Ovary (tissue), 9 donors: ENCODE results near the gene TMIE. TPM values are rescaled to one million over a fixed set of nuclear protein-coding genes. Genes with fewer than 3 reads are reported as not detected.

Experiments
- DNase-seq, 5 donors: peaks; one replicate each; pipeline ENCODE4 v3.0.0-alpha.2; 2019 to 2020
- H3K27ac ChIP-seq, 2 donors: fragments of 200-600 bp; one replicate each; pipeline versions ENCODE4 v1.5.1 to v1.8.0; 2019 to 2022
- H3K27me3 ChIP-seq: fragments of 200-600 bp; one replicate; pipeline ENCODE4 v1.8.0; 2022
- H3K36me3 ChIP-seq: fragments of 200-600 bp; sonication (generic); one replicate; pipeline ENCODE4 v1.5.1; 2019
- H3K4me1 ChIP-seq: one replicate; pipeline ENCODE4 v1.8.1; 2013; ENCODE audit warnings: mild to moderate bottlenecking, moderate library complexity; ENCODE audit not compliant: insufficient read depth
- H3K4me3 ChIP-seq: fragments of 200-600 bp; sonication (generic); one replicate; pipeline ENCODE4 v1.5.1; 2017
- H3K9me3 ChIP-seq, 2 donors: fragments of 200-600 bp in 1 of 2; sonication (generic) in 1 of 2; one replicate each; pipeline versions ENCODE4 v1.5.1 to v1.8.1; 2013 to 2019; ENCODE audit warnings: mild to moderate bottlenecking in 1 of 2, moderate library complexity in 1 of 2
- EP300 ChIP-seq: sonication (generic); formaldehyde crosslinking; IDR thresholded peaks from one replicate; pipeline ENCODE4 v1.6.1; 2017; ENCODE audit warnings: antibody characterized with exemption
- POLR2A ChIP-seq: fragments of 450-650 bp; IDR thresholded peaks from one replicate; pipeline ENCODE4 v1.6.1; 2017; ENCODE audit warnings: antibody characterized with exemption, mild to moderate bottlenecking, moderate library complexity
- WGBS, 3 donors: extraction: QIAGEN DNeasy Blood & Tissue Kit in 1 of 3; methylation state at CpG; one replicate each; pipeline versions ENCODE4 v1.1.5 to v1.1.7; 2013 to 2017; 5-methylcytosine and 5-hydroxymethylcytosine counted together
- intact Hi-C, 4 donors: fragments of 100-400 bp; cut with DNase I; formaldehyde crosslinking; loops; one replicate each; pipeline versions ENCODE4 v1.11.0 to v1.15.1; 2022 to 2023
- polyA plus RNA-seq, 2 donors: library from polyadenylated mRNA; stranded (reverse); fragments of 200-250 nt in 1 of 2; fragments of 350-450 nt in 1 of 2; fragmentation: Illumina TruSeq in 1 of 2; extraction: RNeasy Lipid Tissue Mini Kit (QIAGEN cat#74804) in 1 of 2; gene quantifications; one replicate each; pipeline ENCODE4 v1.2.3, GENCODE V29; 2013 to 2014
- total RNA-seq, 7 donors: library from RNA; depleted of rRNA in 2 of 7; stranded (reverse); fragments of >200 nt in 2 of 7; fragmentation: NEBNext Ultra II Directional in 3 of 7; extraction: Animal tissue kit (Norgen Biotek cat#: 25700) in 3 of 7; gene quantifications; one replicate each; pipeline versions ENCODE4 v1.1.0 to v1.2.4, GENCODE V29; 2016 to 2023
- TF ChIP-seq, protein P1 (sequence below), 3 donors: fragments of 450-650 bp in 2 of 3; fragments of 200-600 bp in 1 of 3; IDR thresholded peaks; one replicate each; pipeline versions ENCODE4 v1.5.1 to v1.8.0; 2016 to 2022; ENCODE audit warnings: antibody characterized with exemption in 3 of 3, mild to moderate bottlenecking in 1 of 3
- donor health status: DM: no; HTN: no; CAD: no; lungs with moderate emphysema.
- donor health status: DM: no; HTN: no; CAD: no.
- donor health status: Bipolar disorder and iron deficiency.
- donor health status: DM: yes; HTN: yes; CAD: no.
- donor health status: DM: no; HTN: no; CAD: no.
- donor health status: DM: yes; HTN: yes; CAD: no.

The TMIE gene
- total and polyA plus RNA-seq, 9 donors: 0.40 to 2.4 (median 1.0) TPM; not detected in 1

DNA sequence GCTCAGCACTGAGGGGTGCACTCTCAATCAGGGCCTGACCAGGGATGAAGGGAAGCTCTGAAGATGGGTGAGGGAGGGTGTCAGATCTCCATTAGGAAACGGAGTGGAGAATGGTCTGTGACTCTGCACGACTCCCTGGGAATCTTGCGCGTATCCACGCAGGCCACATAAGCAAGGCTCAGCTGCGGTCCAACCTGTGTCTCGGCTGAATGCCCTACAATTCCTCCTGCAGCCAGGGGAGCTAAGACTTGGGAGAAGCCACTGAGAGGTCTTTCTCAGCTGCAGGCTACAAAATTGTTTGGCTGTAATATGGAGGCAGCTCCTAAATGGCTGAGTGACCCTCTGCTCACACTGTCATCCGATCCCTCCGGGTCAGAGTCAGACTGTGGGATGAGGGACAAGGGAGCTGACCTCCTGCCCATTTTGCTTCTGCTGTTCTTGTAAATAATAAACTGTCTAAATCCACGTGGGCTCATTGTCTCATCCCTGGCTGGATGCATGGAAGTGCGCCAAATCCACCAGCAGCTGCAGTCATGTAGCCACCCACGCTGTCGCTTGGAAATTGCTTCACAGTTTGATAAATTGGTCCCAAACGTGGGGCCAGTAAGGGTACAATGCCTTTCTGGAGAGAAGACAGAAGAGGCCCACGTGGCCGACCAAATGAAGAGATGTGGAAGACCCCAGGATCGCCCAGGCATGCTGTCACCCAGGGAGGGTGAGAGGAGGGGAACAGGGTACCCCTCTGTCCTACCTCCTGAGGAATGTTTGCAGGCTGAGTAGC, 38.2 kb upstream of the TMIE start:
- no peaks in the 10 kb centered on the region for H3K9me3 ChIP-seq
- 29 to 35% (median 32%) methylated on average over 17 of the region's 17 CpGs for WGBS, 3 donors
- H3K27ac ChIP-seq: no peak overlapping the region
- peak in 4 of 5 donors; percentile 30 to 57 (median 34) for DNase-seq
- H3K36me3 ChIP-seq: no peaks in the 10 kb centered on the region
- TF ChIP-seq, protein P1, sequence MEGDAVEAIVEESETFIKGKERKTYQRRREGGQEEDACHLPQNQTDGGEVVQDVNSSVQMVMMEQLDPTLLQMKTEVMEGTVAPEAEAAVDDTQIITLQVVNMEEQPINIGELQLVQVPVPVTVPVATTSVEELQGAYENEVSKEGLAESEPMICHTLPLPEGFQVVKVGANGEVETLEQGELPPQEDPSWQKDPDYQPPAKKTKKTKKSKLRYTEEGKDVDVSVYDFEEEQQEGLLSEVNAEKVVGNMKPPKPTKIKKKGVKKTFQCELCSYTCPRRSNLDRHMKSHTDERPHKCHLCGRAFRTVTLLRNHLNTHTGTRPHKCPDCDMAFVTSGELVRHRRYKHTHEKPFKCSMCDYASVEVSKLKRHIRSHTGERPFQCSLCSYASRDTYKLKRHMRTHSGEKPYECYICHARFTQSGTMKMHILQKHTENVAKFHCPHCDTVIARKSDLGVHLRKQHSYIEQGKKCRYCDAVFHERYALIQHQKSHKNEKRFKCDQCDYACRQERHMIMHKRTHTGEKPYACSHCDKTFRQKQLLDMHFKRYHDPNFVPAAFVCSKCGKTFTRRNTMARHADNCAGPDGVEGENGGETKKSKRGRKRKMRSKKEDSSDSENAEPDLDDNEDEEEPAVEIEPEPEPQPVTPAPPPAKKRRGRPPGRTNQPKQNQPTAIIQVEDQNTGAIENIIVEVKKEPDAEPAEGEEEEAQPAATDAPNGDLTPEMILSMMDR (IDR thresholded peaks at IDR 0.05): no peak
- TF ChIP-seq EP300 (no peak), POLR2A (no peak)
- H3K4me3 ChIP-seq: no peak overlapping the region
- intact Hi-C loops: no loop called here
- H3K4me1 ChIP-seq: peaks cover 7% of the 10 kb centered on the region
- no peaks in the 10 kb centered on the region for H3K27me3 ChIP-seq

DNA sequence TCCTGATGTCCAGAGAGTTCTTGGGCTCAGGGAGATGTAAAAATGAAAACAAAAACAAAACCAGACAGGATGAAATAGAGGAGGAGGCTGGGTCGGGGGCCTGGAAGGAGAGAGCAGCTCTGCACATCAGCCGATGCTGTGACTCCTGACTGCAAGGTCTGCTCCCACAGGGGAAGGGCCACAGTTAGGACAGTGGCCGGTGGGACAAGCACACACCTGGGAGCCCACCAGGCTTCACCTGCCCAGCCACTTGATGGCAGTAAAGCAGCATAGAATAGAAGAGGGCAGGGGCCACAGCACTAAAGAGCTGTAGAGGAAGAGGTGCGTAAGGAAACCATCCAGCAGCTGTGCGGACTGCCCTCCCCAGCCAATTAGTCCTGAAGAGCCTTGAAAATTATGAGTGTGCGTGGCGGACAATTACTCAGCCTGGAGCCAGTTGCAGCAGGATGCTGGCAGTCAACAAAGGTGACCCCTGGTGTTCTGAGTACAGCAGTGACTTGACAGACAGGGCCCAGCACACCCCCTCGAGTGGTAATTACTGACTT, 37.5 kb upstream of the TMIE start:
- Histone ChIP-seq H3K4me1 (peaks cover 7% of the 10 kb centered on the region), H3K9me3 (no peaks in the 10 kb centered on the region), H3K36me3 (no peaks in the 10 kb centered on the region), H3K27ac (no peak overlapping the region), H3K27me3 (no peaks in the 10 kb centered on the region), H3K4me3 (no peak overlapping the region)
- TF ChIP-seq EP300 (no peak), POLR2A (no peak)
- TF ChIP-seq, protein P1 (IDR thresholded peaks at IDR 0.05): no peak
- WGBS, 3 donors: 40 to 61% (median 44%) methylated on average over 8 of the region's 8 CpGs
- intact Hi-C loops: no loop called here
- peak in 3 of 5 donors; percentile 15 to 31 (median 22) for DNase-seq

DNA sequence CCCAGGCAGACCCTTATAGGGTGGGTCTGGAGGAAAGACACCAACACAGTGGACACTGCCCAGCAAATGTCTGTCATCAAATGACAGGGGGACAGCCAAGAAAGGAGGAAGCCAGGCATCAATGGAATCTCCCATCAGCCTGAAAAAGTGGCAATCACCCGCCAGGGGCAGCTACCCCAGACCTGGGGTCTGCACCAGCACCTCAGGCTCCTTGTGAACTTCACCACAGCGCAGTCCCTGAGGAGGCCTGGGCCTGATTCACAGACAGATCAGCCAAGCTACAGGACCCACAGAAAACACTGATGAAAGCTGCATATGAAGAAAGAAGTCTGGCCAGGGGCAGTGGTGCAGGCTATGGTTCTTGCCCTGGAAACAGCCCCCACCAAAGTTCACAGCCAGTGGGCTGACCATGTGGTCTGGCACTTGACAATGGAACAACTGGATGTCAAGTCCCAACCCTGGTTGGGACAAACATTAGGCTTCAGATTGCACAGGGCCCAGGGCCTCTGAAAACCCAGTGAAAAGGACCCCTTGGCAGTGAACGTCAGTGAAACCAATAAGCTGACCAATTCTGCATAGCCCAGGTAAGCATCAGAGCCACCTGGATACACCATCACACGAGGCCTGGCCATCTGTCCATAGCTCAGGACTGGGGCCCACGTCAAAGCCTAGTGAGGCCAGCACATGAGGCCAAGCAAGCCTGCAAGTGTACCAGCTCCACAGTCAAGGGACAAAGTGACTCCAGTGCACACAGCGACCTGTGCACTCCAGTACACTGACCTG, 36.8 kb upstream of the TMIE start:
- 92 to 94% (median 94%) methylated on average over 5 to 6 of the region's 6 CpGs for WGBS, 3 donors
- Histone ChIP-seq H3K9me3 (no peaks in the 10 kb centered on the region), H3K27ac (no peak overlapping the region), H3K4me3 (no peak overlapping the region), H3K4me1 (peaks cover 7% of the 10 kb centered on the region), H3K36me3 (no peaks in the 10 kb centered on the region), H3K27me3 (no peaks in the 10 kb centered on the region)
- TF ChIP-seq EP300 (no peak), POLR2A (no peak)
- TF ChIP-seq, protein P1 (IDR thresholded peaks at IDR 0.05): no peak
- intact Hi-C loops: no loop called here
- peak in 1 of 5 donors; percentile 21 for DNase-seq

DNA sequence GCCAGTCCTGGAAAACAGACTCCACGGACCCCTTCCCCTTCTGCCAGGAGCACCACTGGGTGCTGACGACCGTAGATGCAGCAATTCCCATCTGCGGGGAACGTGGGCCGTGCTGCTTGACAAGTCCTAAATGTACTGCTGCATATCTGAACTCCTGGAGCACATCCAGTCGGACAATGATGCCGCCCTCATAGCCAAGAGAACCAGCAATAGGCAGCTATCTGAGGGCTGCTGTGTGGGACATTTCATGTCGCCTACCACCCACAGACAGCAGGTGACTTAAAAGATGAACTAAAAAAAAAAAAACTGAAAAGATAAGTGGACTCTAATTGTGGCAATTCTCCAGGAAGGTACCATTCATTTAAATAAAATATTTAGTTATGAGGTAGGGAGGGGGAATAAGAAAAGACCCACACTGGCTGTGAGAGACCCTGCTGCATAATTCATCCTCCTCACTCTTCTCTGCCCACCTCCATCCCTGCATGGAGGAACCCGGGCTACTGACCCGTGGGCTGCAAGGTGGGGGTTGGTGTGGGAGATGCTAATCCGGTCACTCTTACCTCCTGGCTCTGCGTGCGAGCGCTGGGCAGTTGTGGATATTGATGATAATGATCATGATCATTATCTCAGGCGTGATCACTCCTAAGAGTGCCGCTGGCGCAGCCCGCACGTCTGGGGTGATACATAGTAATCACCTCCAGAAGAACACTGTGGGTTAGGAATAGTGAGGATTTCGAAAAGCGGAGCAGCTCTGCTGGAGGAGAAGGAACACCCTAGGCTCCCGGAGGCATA, 36.0 kb upstream of the TMIE start:
- peak in 1 of 5 donors; percentile 4 for DNase-seq
- no peaks in the 10 kb centered on the region for H3K27me3 ChIP-seq
- H3K27ac ChIP-seq: no peak overlapping the region
- 70 to 81% (median 74%) methylated on average over 21 to 23 of the region's 23 CpGs for WGBS, 3 donors
- H3K4me3 ChIP-seq: no peak overlapping the region
- intact Hi-C loops: no loop called here
- no peaks in the 10 kb centered on the region for H3K36me3 ChIP-seq
- TF ChIP-seq EP300: no peak
- TF ChIP-seq, protein P1 (IDR thresholded peaks at IDR 0.05): no peak
- no peak for TF ChIP-seq POLR2A
- H3K9me3 ChIP-seq: no peaks in the 10 kb centered on the region
- peaks cover 7% of the 10 kb centered on the region for H3K4me1 ChIP-seq
